HG02571 (cell line): ENCODE data around the gene ENPEP.
"Not testable (repeated sequence)": the region's sequence is repeated elsewhere in the genome, so short reads cannot be mapped to it uniquely, and the experiment has no call there.

Experiments used
- ATAC-seq: cut with Tn5 transposase; IDR thresholded peaks from one replicate; pipeline ENCODE4 v1.9.1; 2021; ENCODE audit warnings: mild to moderate bottlenecking, moderate library complexity; ENCODE audit not compliant: unreplicated experiment

The ENPEP gene

GRCh38 chr4:110484767-110485166 is 8.8 kb downstream of the ENPEP start:
- ATAC-seq, result no peak

GRCh38 chr4:110485452-110485851 is 9.5 kb downstream of the ENPEP start:
- no peak for ATAC-seq

GRCh38 chr4:110486256-110486655 is 10.3 kb downstream of the ENPEP start:
- ATAC-seq, result no peak

- ATAC-seq, result not testable (repeated sequence)
These were observed 10.9 kb downstream of the ENPEP start for GRCh38 chr4:110486850-110487249.

GRCh38 chr4:110487873-110488272 is 11.9 kb downstream of the ENPEP start:
- no peak for ATAC-seq

GRCh38 chr4:110489901-110490508 is 14.1 kb downstream of the ENPEP start:
- no peak for ATAC-seq

GRCh38 chr4:110492522-110492921 is 16.6 kb downstream of the ENPEP start:
- no peak for ATAC-seq

- no peak for ATAC-seq
These were observed 17.6 kb downstream of the ENPEP start for GRCh38 chr4:110493520-110493919.

- ATAC-seq, result no peak
These were observed 22.5 kb downstream of the ENPEP start for GRCh38 chr4:110498420-110498819.

GRCh38 chr4:110499126-110499525 is 23.2 kb downstream of the ENPEP start:
- ATAC-seq, result no peak

- ATAC-seq, result no peak
These were observed 25.9 kb downstream of the ENPEP start for GRCh38 chr4:110501826-110502225.

GRCh38 chr4:110503270-110504083 is 27.5 kb downstream of the ENPEP start:
- ATAC-seq, result no peak

GRCh38 chr4:110504084-110504435 is 28.1 kb downstream of the ENPEP start:
- ATAC-seq, result no peak

GRCh38 chr4:110505440-110505839 is 29.5 kb downstream of the ENPEP start:
- ATAC-seq, result no peak

GRCh38 chr4:110508827-110509710 is 33.1 kb downstream of the ENPEP start:
- no peak for ATAC-seq

GRCh38 chr4:110510277-110510676 is 34.3 kb downstream of the ENPEP start:
- no peak for ATAC-seq

- ATAC-seq, result no peak
These were observed 35.1 kb downstream of the ENPEP start for GRCh38 chr4:110510955-110511544.

GRCh38 chr4:110512901-110513300 is 36.9 kb downstream of the ENPEP start:
- ATAC-seq, result no peak

- no peak for ATAC-seq
These were observed 39.0 kb downstream of the ENPEP start for GRCh38 chr4:110514889-110515479.

GRCh38 chr4:110515676-110516075 is 39.7 kb downstream of the ENPEP start:
- ATAC-seq, result peak; percentile 8
